K562 (cell line): ENCODE results near the gene TMEM143. TPM values are rescaled to one million over a fixed set of nuclear protein-coding genes. Genes with fewer than 3 reads are reported as not detected.
A peak's percentile ranks its signal among the peaks of the same experiment; 100 is the strongest.

ENCODE experiments used
- CBX3 ChIP-seq, 2 experiments: IDR thresholded peaks; 1 replicate in 1 of 2; 2 replicates in 1 of 2; pipeline ENCODE4 v1.6.1; 2012; ENCODE audit warnings: inconsistent platforms in 2 of 2, low read length in 2 of 2, borderline replicate concordance in 1 of 2, control low read depth in 1 of 2
- KDM4B ChIP-seq, 2 experiments: fragments of 450-650 bp in 1 of 2; sonication (generic) in 1 of 2; IDR thresholded peaks; 2 replicates each; pipeline ENCODE4 v1.6.1; 2016 to 2017; ENCODE audit warnings: borderline replicate concordance in 2 of 2, antibody characterized with exemption in 1 of 2, low read depth in 1 of 2, mild to moderate bottlenecking in 1 of 2
- LARP7 ChIP-seq: fragments of 450-650 bp; IDR thresholded peaks from 2 replicates; pipeline ENCODE4 v1.6.1; 2016
- PKNOX1 ChIP-seq: fragments of 450-650 bp; IDR thresholded peaks from 2 replicates; pipeline ENCODE4 v1.6.1; 2016
- XRCC5 ChIP-seq: fragments of 200-400 bp; formaldehyde crosslinking; IDR thresholded peaks from 2 replicates; pipeline ENCODE4 v1.6.1; 2017; ENCODE audit warnings: low read depth, mild to moderate bottlenecking, low read length
- ZNF253 ChIP-seq: fragments of 250-450 bp; sonication (Bioruptor Pico); conservative IDR thresholded peaks from 2 replicates; pipeline ENCODE4 v1.6.1; 2021; ENCODE audit warnings: mild to moderate bottlenecking
- ZNF282 ChIP-seq: sonication (generic); formaldehyde crosslinking; IDR thresholded peaks from 2 replicates; pipeline ENCODE4 v1.8.1; 2023; ENCODE audit warnings: missing genetic modification reagents
- polyA plus RNA-seq, 8 experiments: library from polyadenylated mRNA; depleted of rRNA in 4 of 8; stranded (reverse) in 5 of 8; unstranded in 3 of 8; fragments of >200 nt; fragmentation: Nextera tagmentation in 2 of 8; fragmentation: Illumina TruSeq in 1 of 8; extraction: Ambion mirVana in 2 of 8; extraction: Trizol in 1 of 8; gene quantifications; 2 replicates each; pipeline versions ENCODE4 v1.2.1 to v1.2.3, GENCODE V29; 2011 to 2014; ENCODE audit warnings: inconsistent platforms in 1 of 8, missing spikeins in 1 of 8
- total RNA-seq, 7 experiments: library from RNA; depleted of rRNA in 6 of 7; stranded (reverse); fragments of >200 nt in 6 of 7; fragmentation: Illumina TruSeq in 2 of 7; extraction: Trizol in 2 of 7; gene quantifications; 2 replicates each; pipeline versions ENCODE4 v1.2.1 to v1.2.3, GENCODE V29; 2011 to 2021; ENCODE audit warnings: low replicate concordance in 1 of 7
- TF ChIP-seq, protein P1 (sequence below): fragments of 250-450 bp; sonication (Bioruptor Pico); IDR thresholded peaks from 2 replicates; pipeline ENCODE4 v1.4.0; 2020; ENCODE audit warnings: mild to moderate bottlenecking, moderate library complexity

TMEM143 gene
- total and polyA plus RNA-seq, 9 of the 15 experiments (the other 6 are each of a cell fraction or from before 2014, with no cell fraction given) = 0.66 to 8.8 (median 4.3) TPM

DNA sequence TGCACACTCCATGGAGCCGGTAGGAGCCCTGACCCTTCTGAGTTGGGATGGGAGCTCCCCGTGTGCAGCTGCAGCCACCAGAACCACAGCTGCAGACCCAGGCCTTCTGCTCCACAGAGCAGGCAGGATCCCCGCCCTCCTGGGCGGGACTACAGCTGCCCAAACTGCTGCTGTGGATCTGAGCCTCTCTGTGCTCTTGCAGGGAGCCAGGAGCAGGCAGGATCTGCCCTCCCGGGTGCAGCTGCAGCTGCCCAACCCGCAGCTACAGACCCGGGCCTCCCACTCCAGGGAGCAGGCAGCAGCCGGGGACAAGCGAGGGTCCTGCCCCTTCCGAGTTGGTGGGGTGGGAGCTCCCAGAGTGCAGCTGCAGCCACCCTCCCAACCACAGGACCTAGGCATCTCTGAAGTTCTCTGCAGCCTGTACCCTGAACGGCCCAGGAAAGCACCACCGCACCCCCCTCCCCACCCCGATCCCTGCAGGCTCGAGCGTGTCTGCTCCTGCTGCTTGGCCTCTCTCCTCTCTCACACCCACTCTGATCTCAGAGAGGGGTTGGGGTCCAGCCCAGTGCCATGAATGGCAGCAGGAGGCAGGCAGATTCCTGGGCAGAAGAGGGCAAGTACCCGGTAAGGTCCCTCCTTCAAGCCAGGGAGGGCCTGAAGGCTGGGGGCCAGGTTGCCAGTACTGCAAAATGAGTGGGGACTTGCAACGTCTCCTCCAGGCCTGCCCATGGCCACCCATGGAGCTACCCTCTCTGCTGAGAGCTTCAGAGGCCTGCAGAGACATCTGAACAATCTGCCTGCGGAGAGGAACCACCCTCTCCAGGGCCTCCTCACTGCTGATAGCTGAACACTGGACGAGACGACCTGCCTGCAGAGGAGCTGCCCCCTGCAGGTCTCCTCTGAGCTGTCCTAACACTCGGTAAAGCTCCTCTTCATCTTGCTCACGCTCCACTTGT is 54.8 kb downstream of the TMEM143 start (continued):
- TF ChIP-seq LARP7 = no peak
- no peak for TF ChIP-seq PKNOX1
- peak in 1 of 2 experiments; percentile 9; a peak in 1 of 3 replicates for TF ChIP-seq CBX3 (IDR thresholded peaks at IDR 0.05; ENCODE audit: borderline replicate concordance in 1 of 2, low read length in 2 of 2)
- no peak for TF ChIP-seq KDM4B (IDR thresholded peaks at IDR 0.05; ENCODE audit: borderline replicate concordance in 2 of 2, low read depth in 1 of 2)
- no peak for TF ChIP-seq XRCC5
- TF ChIP-seq, protein P1, sequence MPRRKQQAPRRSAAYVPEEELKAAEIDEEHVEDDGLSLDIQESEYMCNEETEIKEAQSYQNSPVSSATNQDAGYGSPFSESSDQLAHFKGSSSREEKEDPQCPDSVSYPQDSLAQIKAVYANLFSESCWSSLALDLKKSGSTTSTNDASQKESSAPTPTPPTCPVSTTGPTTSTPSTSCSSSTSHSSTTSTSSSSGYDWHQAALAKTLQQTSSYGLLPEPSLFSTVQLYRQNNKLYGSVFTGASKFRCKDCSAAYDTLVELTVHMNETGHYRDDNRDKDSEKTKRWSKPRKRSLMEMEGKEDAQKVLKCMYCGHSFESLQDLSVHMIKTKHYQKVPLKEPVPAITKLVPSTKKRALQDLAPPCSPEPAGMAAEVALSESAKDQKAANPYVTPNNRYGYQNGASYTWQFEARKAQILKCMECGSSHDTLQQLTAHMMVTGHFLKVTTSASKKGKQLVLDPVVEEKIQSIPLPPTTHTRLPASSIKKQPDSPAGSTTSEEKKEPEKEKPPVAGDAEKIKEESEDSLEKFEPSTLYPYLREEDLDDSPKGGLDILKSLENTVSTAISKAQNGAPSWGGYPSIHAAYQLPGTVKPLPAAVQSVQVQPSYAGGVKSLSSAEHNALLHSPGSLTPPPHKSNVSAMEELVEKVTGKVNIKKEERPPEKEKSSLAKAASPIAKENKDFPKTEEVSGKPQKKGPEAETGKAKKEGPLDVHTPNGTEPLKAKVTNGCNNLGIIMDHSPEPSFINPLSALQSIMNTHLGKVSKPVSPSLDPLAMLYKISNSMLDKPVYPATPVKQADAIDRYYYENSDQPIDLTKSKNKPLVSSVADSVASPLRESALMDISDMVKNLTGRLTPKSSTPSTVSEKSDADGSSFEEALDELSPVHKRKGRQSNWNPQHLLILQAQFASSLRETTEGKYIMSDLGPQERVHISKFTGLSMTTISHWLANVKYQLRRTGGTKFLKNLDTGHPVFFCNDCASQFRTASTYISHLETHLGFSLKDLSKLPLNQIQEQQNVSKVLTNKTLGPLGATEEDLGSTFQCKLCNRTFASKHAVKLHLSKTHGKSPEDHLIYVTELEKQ = no peak
- no peak for TF ChIP-seq ZNF253
- no peak for TF ChIP-seq ZNF282 (CRISPR knock-in tag)
